ENCODE data around the gene PARD3.

Gene PARD3

GRCh38 chr10:34764472-34764946 is 50.6 kb downstream of the PARD3 start:
- H3F3A ChIP-seq (ENCODE audit: insufficient read depth): no peaks in the 10 kb centered on the region
- H3K9ac ChIP-seq (ENCODE audit: low read length): no peak overlapping the region
- H3K4me2 ChIP-seq (ENCODE audit: low read depth, low read length, poor library complexity, severe bottlenecking): no peak overlapping the region
- H3K4me3 ChIP-seq (ENCODE audit: insufficient read depth, low read length, poor library complexity, severe bottlenecking): no peak overlapping the region
- H3K9me2 ChIP-seq (replicated peaks; ENCODE audit: insufficient read depth, low read length): no peaks in the 10 kb centered on the region
- TF ChIP-seq, protein P1, sequence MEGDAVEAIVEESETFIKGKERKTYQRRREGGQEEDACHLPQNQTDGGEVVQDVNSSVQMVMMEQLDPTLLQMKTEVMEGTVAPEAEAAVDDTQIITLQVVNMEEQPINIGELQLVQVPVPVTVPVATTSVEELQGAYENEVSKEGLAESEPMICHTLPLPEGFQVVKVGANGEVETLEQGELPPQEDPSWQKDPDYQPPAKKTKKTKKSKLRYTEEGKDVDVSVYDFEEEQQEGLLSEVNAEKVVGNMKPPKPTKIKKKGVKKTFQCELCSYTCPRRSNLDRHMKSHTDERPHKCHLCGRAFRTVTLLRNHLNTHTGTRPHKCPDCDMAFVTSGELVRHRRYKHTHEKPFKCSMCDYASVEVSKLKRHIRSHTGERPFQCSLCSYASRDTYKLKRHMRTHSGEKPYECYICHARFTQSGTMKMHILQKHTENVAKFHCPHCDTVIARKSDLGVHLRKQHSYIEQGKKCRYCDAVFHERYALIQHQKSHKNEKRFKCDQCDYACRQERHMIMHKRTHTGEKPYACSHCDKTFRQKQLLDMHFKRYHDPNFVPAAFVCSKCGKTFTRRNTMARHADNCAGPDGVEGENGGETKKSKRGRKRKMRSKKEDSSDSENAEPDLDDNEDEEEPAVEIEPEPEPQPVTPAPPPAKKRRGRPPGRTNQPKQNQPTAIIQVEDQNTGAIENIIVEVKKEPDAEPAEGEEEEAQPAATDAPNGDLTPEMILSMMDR (IDR thresholded peaks at IDR 0.05; ENCODE audit: insufficient read depth, low read length, poor library complexity, severe bottlenecking): no peak
- TF ChIP-seq EZH2phosphoT487 (conservative IDR thresholded peaks at IDR 0.05; ENCODE audit: low read length): no peak
- no peaks in the 10 kb centered on the region for H3K79me2 ChIP-seq (ENCODE audit: insufficient read depth, low read length)
- H2AFZ ChIP-seq (ENCODE audit: low read depth, low read length, severe bottlenecking): no peak overlapping the region
- H3K9me3 ChIP-seq (ENCODE audit: insufficient read depth, low read length): no peaks in the 10 kb centered on the region
- H3K36me3 ChIP-seq (ENCODE audit: low read length): no peaks in the 10 kb centered on the region
- no peaks in the 10 kb centered on the region for H3K27me3 ChIP-seq (ENCODE audit: low read length)
- no peak overlapping the region for H3K27ac ChIP-seq (ENCODE audit: low read depth, low read length)
- H4K20me1 ChIP-seq (ENCODE audit: low read depth, low read length): no peaks in the 10 kb centered on the region

DNA sequence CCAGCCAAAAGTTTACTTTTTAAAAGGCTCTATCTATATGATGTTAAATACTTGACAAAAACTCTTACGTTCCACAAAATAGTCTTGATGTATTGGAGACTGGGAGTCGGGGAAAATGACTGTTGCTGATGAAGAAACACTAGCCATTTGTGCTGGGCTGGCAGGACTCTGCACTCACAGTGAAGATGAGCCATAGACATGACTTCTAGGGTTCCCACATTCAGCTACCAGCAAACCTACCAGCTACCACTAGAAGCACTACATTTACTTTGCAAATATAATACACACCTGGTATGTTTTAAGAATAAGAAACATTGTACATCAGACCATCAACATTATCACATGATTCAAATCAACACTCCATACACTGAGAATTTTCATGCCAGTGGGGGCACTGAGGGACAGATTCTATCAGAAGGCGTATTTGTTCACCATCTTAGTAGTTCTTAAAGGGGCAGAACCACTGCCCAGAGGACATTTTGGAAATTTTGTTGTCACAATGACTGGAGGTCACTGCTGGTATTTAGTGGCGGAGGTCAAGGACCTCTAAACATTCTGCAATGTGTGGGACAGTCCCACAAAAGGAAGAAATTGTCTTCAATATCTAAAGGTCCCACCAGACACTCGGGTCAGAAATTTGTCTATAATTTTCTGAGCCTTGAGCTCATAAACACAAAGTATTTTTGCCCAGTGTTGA is 52.3 kb downstream of the PARD3 start:
- Histone ChIP-seq H3K9me3 (ENCODE audit: insufficient read depth, low read length) (no peaks in the 10 kb centered on the region), H3K9me2 (replicated peaks; ENCODE audit: insufficient read depth, low read length) (no peaks in the 10 kb centered on the region), H3K4me2 (ENCODE audit: low read depth, low read length, poor library complexity, severe bottlenecking) (no peak overlapping the region), H3K9ac (ENCODE audit: low read length) (no peak overlapping the region), H3K27me3 (ENCODE audit: low read length) (no peaks in the 10 kb centered on the region), H3K79me2 (ENCODE audit: insufficient read depth, low read length) (no peaks in the 10 kb centered on the region), H3K27ac (ENCODE audit: low read depth, low read length) (no peak overlapping the region), H3K4me3 (ENCODE audit: insufficient read depth, low read length, poor library complexity, severe bottlenecking) (no peak overlapping the region), H2AFZ (ENCODE audit: low read depth, low read length, severe bottlenecking) (no peak overlapping the region), H3K36me3 (ENCODE audit: low read length) (no peaks in the 10 kb centered on the region), H3F3A (ENCODE audit: insufficient read depth) (no peaks in the 10 kb centered on the region), H4K20me1 (ENCODE audit: low read depth, low read length) (no peaks in the 10 kb centered on the region)
- TF ChIP-seq, protein P1 (IDR thresholded peaks at IDR 0.05; ENCODE audit: insufficient read depth, low read length, poor library complexity, severe bottlenecking): no peak
- no peak for TF ChIP-seq EZH2phosphoT487 (conservative IDR thresholded peaks at IDR 0.05; ENCODE audit: low read length)

DNA sequence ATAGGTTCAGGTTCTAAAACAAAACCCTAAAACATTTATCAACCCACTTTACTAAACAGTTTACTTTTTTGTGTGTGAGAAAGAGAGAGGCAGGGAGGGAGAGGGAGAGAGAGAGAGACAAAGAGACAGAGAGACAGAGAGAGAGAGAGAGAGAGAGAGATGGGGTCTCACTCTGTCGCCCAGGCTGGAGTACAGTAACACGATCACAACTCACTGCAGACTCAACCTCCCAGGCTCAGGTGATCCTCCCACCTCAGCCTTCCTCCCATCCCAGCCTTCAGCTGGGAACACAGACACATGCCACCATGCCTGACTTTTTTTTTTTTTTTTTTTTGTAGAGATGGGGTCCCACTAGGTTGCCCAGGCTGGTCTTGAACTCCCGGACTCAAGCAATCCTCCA is 52.9 kb downstream of the PARD3 start:
- Histone ChIP-seq H3K9ac (ENCODE audit: low read length) (no peak overlapping the region), H3K27ac (ENCODE audit: low read depth, low read length) (no peak overlapping the region), H3F3A (ENCODE audit: insufficient read depth) (no peaks in the 10 kb centered on the region), H3K4me3 (ENCODE audit: insufficient read depth, low read length, poor library complexity, severe bottlenecking) (no peak overlapping the region), H2AFZ (ENCODE audit: low read depth, low read length, severe bottlenecking) (no peak overlapping the region), H3K36me3 (ENCODE audit: low read length) (no peaks in the 10 kb centered on the region), H3K4me2 (ENCODE audit: low read depth, low read length, poor library complexity, severe bottlenecking) (no peak overlapping the region), H4K20me1 (ENCODE audit: low read depth, low read length) (no peaks in the 10 kb centered on the region), H3K9me3 (ENCODE audit: insufficient read depth, low read length) (no peaks in the 10 kb centered on the region), H3K27me3 (ENCODE audit: low read length) (no peaks in the 10 kb centered on the region), H3K79me2 (ENCODE audit: insufficient read depth, low read length) (no peaks in the 10 kb centered on the region), H3K9me2 (replicated peaks; ENCODE audit: insufficient read depth, low read length) (no peaks in the 10 kb centered on the region)
- TF ChIP-seq EZH2phosphoT487 (conservative IDR thresholded peaks at IDR 0.05; ENCODE audit: low read length): no peak
- TF ChIP-seq, protein P1 (IDR thresholded peaks at IDR 0.05; ENCODE audit: insufficient read depth, low read length, poor library complexity, severe bottlenecking): no peak
